AG09319 (cell line): ENCODE data around the gene CCDC192.

Source experiments
- DNase-seq: peaks from one replicate; pipeline ENCODE4 v3.0.0-alpha.2; 2010; ENCODE audit warnings: low read depth; ENCODE audit errors: extremely low read depth
- TF ChIP-seq, protein P1 (sequence below): IDR thresholded peaks from 2 replicates; pipeline ENCODE4 v1.5.1; 2011; ENCODE audit warnings: low read depth, mild to moderate bottlenecking, inconsistent platforms, low read length, moderate library complexity

Gene CCDC192

DNA sequence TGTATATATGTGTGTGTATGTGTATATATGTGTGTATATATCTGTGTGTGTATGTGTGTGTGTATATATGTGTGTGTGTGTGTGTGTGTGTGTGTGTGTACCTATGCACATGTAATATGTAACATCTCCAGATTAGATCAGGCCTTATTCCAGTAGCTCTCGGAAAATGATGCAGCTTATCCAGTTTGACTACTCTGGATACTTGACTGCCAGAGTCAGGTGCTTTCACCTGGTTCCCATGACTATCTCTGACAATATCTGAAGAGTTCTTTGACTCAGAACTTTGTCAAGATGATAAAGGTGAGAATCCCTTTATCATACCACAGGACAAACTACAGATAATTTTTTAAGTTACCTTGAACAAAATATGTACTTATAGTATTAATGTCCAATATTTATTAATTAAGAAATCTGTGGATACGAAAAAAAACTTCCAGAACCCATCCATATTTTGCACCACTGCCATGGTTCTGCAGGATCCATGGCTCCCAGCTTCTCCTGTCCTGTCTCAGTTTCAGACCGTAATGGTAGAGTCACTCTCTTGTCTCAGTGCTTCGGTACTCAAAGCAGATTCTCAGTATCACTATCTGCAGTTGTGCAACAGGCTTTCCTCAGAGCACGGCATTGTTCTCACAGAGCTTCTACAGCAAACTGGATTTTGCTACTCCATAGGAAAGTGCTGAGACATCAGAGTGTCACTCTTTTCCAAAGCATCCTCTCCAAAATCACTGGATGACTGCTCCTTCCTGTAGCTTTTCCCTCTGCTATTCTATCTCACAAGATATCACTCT is 216.0 kb downstream of the CCDC192 start:
- no peak for DNase-seq
- TF ChIP-seq, protein P1, sequence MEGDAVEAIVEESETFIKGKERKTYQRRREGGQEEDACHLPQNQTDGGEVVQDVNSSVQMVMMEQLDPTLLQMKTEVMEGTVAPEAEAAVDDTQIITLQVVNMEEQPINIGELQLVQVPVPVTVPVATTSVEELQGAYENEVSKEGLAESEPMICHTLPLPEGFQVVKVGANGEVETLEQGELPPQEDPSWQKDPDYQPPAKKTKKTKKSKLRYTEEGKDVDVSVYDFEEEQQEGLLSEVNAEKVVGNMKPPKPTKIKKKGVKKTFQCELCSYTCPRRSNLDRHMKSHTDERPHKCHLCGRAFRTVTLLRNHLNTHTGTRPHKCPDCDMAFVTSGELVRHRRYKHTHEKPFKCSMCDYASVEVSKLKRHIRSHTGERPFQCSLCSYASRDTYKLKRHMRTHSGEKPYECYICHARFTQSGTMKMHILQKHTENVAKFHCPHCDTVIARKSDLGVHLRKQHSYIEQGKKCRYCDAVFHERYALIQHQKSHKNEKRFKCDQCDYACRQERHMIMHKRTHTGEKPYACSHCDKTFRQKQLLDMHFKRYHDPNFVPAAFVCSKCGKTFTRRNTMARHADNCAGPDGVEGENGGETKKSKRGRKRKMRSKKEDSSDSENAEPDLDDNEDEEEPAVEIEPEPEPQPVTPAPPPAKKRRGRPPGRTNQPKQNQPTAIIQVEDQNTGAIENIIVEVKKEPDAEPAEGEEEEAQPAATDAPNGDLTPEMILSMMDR, result no peak

DNA sequence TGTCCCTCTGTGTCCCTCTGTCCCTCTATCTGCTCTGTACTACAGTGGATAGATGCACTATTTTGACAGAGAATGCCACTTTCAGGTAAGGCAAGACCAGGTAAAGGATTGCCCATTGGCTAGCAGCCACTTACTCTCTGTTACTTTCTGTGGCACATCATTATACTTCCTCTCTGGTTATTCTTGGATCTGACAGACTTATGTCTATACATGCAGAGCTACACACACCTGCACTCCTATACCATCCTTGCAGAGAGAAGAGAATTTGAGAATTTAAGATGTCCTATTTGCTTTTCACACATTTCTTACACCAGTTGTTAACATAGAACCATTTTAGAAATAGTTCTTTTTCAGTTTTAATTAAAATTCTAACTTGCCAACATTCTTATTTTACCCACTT is 216.6 kb downstream of the CCDC192 start:
- DNase-seq, result no peak
- TF ChIP-seq, protein P1, result no peak

DNA sequence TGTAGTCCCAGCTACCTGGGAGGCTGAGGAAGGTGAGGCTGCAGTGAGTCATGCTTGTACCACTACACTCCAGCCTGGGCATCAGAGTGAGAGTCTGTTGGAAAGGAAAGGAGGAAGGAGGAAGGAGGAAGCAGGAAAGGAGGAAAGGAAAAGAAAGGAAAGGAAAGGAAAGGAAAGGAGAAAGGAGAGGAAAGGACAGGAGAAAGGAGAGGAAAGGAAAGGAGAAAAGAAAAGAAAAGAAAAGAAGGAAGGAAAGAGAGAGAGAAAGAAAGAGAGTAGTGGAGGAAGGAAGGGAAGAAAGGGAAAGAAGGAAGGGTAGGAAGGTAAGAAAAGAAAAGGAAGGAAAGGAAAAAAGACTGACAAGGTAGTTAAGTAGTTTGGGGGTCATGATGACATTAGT is 217.7 kb downstream of the CCDC192 start:
- no peak for DNase-seq
- TF ChIP-seq, protein P1, result no peak

DNA sequence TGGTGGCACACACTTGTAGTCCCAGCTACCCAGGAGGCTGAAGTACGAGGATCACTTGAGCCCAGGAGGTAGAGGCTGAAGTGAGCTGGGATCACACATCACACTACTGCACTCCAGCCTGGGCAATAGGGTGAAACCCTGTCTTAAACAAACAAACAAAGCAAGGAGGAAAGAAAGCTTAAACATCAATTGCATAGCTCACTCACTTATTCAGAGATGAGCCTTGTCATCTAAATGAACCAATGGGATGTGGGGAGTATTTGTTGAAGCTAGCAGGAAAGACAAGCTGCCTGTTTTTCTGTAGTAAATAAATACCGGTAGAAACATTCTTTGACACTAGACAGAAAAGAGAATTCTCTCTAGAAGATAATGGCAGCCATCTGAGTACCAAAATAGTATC is 219.4 kb downstream of the CCDC192 start:
- TF ChIP-seq, protein P1, result no peak
- DNase-seq, result no peak

DNA sequence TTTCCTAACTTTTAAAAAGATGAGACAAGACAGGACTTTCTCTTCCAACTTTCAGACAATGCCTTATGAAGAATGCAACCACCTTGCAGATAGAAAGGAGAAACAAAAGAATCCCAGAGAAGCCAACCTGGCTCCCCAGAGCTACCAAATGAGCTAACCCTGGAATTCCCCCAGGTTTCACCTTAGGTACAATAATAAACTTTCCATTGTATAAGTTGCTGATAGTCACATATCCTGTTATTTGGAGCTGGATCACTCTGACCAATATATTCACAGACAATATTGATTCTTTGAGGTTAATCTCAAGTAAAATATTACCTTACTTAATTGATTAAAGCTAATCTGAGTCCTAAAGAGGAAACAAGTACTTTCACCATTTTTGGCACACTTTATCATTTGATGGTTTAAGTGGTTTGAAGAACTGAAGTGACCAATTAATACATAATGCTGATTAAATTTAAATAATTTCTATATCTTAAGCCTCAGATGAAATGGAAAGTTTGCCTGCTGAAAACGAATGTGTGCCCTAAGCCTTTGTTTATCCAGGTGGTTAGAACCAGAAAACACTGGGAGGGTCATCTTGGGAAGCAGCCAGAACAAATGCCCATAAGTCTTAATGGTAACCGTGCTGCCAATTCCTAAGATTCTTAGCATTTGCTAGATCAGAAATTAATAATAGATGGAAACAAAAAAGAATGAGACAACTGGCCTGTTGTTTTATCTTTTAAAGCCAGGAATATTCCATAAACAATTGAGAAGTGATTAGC is 220.8 kb downstream of the CCDC192 start:
- DNase-seq, result no peak
- TF ChIP-seq, protein P1, result no peak

DNA sequence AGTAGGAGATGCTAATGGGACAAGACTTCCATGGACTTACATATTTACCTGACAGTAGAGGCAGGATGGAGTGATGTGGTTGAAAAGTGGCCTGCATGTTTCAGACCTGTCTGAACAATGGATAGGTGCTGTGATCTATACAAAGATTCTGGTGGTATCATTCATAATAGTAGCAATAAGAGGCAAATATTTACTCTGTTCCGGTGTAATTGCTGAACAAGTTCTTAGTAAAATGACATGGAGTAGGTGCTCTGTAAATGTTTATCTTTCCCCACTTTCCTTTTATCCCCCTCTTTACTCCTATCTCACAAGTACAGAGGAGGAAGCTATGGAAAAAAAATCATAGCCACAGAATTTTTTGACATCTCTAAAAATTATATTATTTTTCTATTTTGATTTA is 221.4 kb downstream of the CCDC192 start:
- TF ChIP-seq, protein P1, result no peak
- no peak for DNase-seq

DNA sequence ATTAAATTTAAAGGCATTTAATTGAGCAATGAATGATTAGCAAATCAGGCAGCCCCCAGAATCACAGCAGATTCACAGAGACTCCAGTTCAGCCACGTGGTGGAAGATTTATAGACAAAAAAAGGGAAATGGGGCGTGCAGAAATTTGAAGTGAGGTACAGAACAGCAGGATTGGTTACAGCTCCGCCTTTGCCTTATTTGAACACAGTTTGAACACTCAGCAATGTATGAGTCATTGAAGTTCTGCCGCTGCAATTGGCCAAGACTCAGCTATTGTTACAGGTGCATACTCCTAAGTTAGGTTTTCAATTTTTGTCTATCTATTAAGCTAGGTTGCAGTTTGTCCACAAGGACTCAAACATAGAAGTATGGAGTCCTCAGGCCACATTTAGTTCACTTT is 222.7 kb downstream of the CCDC192 start:
- no peak for DNase-seq
- TF ChIP-seq, protein P1, result no peak
